ENCODE results near the gene TVP23A.

GRCh38 chr16:10856042-10856441, 37.4 kb upstream of the TVP23A start:
- no peak for TF ChIP-seq CTCF (IDR thresholded peaks at IDR 0.05)
- no peak for TF ChIP-seq POLR2A (IDR thresholded peaks at IDR 0.05)

Measured in Peyer's patch (tissue), 4 donors.